Astrocyte of the spinal cord (primary cell): ENCODE results near the gene MTG2.

Experiments used
- DNase-seq: peaks from one replicate; pipeline ENCODE4 v3.0.0; 2011; ENCODE audit warnings: low read depth, low spot score
- H3K4me3 ChIP-seq: 2 replicates; pipeline ENCODE4 v1.5.1; 2011; ENCODE audit warnings: low read depth, mild to moderate bottlenecking, low read length, moderate library complexity
- in situ Hi-C: cut with HindIII; loops from 2 replicates; pipeline ENCODE4 v1.10.0; 2017; ENCODE audit warnings: low sequenced_read_pairs
- TF ChIP-seq, protein P1 (sequence below): IDR thresholded peaks from 2 replicates; pipeline ENCODE4 v1.5.1; 2012; ENCODE audit warnings: low read depth, mild to moderate bottlenecking, low read length, inconsistent platforms

Gene MTG2

DNA sequence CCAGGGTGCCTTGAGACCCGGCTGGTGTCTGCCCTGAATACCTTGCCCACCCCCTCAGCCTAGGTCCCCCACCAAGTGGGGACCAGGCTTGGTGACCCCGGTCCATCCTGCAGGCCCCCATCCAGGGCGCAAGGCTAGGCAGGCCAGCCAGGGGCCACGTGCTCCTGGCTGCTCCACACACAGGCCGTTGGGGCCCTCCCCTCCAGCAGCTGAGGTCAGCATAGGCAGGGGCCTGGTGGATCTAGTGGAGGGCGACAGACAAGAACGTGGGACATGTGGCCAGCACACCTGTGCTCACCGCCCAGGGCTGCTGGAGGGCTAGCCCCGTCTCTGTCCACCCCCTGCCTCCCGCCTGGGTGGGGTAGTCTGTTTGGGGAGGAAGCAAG is 44.8 kb downstream of the MTG2 start:
- H3K4me3 ChIP-seq: no peak overlapping the region
- in situ Hi-C loops: no loop called here
- DNase-seq: no peak
- TF ChIP-seq, protein P1, sequence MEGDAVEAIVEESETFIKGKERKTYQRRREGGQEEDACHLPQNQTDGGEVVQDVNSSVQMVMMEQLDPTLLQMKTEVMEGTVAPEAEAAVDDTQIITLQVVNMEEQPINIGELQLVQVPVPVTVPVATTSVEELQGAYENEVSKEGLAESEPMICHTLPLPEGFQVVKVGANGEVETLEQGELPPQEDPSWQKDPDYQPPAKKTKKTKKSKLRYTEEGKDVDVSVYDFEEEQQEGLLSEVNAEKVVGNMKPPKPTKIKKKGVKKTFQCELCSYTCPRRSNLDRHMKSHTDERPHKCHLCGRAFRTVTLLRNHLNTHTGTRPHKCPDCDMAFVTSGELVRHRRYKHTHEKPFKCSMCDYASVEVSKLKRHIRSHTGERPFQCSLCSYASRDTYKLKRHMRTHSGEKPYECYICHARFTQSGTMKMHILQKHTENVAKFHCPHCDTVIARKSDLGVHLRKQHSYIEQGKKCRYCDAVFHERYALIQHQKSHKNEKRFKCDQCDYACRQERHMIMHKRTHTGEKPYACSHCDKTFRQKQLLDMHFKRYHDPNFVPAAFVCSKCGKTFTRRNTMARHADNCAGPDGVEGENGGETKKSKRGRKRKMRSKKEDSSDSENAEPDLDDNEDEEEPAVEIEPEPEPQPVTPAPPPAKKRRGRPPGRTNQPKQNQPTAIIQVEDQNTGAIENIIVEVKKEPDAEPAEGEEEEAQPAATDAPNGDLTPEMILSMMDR: no peak

DNA sequence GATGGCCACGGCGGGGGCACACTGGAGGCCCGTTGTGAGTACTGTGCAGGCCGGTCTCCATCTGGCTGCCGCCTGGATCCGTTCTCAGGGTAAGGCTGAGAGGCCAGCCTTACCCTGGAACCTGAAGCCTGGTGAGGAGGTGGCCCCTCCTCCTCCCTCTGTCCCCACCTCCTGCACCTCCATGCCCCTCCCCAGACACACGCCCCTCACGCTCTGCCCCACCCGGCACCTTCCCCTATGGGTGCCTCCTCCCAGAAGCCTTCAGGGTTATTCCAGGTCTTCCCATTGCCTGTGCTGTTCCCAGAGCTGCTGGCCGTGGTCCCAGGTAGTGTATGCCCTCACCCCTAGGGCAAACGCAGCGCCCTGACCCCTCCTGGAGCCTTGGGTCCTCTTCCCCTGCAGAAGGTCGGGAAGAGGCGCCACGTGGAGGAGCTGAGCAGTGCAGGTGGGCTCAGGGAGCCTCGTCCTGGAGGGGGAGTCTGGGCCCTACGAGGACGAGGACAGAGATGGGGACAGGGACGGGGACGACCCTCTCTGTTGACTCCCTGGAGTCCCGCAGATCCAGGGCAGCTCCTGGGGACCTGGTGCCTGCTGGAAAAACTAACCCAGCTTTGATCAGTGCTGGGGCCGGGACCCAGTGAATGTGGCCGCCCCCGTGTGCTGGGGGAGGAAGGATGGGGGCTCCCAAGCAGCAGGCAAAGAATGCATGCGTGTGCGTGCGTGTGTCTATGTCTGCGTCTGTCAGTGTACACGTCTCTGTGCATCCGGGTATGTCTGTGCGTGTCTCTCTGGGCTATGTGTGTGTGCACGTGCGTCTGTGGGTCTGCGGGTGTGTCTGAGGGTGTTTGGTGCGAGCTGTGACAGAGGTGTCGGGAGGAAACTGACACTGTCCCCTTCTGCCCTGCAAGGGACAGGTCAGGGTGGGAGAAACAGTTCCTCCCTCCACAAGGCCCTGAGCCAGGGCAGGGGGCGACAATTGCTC is 45.4 kb downstream of the MTG2 start:
- TF ChIP-seq, protein P1: no peak
- in situ Hi-C loops: no loop called here
- H3K4me3 ChIP-seq: no peak overlapping the region
- no peak for DNase-seq

DNA sequence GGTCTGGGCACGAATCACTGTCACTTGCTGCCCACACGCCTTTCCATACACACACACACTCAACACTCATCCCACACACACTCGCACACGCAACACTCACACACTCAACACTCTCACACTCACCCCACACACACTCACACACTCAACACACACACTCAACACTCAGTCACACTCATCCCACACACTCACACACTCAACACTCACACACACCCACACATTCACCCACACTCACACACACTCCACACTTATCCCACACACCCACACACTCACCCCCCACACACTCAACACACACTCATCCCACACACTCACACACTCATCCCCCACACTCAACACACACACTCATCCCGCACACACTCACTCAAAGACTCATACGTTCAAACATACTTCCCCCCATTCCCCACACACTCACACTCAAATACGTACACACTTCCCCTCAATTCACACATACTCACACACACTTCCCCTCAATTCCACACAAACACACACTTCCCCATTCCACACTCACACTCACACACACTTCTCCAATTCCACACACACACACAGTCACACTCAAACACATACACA is 46.2 kb downstream of the MTG2 start:
- no peak for DNase-seq
- H3K4me3 ChIP-seq: no peak overlapping the region
- TF ChIP-seq, protein P1: no peak
- in situ Hi-C loops: no loop called here

DNA sequence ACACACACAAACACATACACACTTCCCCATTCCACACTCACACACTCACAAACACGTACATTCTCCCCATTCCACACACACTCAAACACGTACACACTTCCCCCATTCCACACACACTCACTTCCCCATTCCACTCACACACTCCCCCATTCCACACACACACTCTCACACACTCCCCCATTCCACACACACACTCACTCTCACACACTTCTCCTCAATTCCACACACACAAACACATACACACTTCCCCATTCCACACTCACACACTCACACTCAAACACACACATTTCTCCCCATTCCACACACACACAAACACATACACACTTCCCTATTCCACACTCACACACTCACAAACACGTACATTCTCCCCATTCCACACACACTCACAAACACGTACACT is 46.8 kb downstream of the MTG2 start:
- H3K4me3 ChIP-seq: no peak overlapping the region
- DNase-seq: no peak
- TF ChIP-seq, protein P1: no peak
- in situ Hi-C loops: no loop called here

DNA sequence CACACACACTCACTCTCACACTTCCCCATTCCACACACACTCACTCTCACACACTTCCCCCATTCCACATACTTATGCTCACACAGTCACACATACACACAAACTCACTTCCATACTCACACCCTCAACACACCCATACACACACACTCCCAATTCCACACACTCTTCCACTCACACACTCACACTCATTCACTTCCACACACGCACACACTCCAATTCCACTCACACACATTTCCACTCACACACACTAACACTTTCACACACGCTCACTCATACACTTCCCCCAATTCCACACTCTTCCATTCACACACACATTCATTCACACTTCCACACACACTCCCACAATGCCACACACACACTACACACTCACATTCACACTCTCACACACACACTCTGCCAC is 47.4 kb downstream of the MTG2 start:
- in situ Hi-C loops: no loop called here
- TF ChIP-seq, protein P1: no peak
- no peak for DNase-seq
- H3K4me3 ChIP-seq: no peak overlapping the region

DNA sequence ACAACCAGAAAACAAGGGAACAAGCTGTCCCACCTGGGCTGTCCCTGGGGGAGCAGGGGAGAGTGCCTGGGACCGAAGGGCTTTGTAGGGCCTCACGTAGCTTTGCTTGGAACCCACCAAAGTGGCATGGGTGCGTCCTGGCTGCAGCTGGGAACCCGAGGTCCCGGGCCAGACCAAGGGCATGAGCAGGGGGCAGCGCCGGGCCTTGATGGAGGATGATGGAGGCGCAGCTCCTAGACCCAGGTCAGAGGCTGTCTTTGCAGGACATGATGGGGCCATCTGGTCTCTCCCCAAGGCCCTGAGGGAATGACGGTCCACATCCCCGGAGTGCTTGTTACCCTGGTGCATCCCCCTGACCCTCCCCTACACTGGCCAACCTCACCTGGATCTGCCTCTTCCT is 47.9 kb downstream of the MTG2 start:
- TF ChIP-seq, protein P1: no peak
- in situ Hi-C loops: no loop called here
- no peak overlapping the region for H3K4me3 ChIP-seq
- DNase-seq: no peak
